Left colon (tissue), 2 donors: Measurements from ENCODE around the gene KCNN4. TPM values are rescaled to one million over a fixed set of nuclear protein-coding genes. Genes with fewer than 3 reads are reported as not detected.

Experiments
- ATAC-seq: fragments of 200-7000 bp; cut with Tn5 transposase; one replicate; pipeline ENCODE4 v1.9.1; 2020; ENCODE audit warnings: mild to moderate bottlenecking, moderate library complexity
- DNase-seq, 2 donors: peaks; one replicate each; pipeline ENCODE4 v3.0.0-alpha.2; 2020
- intact Hi-C, 2 donors: fragments of 100-400 bp; cut with DNase I in 1 of 2; cut with micrococcal nuclease in 1 of 2; formaldehyde crosslinking; loops; one replicate each; pipeline versions ENCODE4 v1.11.2 to v1.14.0; 2022; cut with DNase I, micrococcal nuclease
- total RNA-seq, 2 donors: library from RNA; stranded (reverse); fragmentation: NEBNext Ultra II Directional; extraction: Animal tissue kit (Norgen Biotek cat#: 25700); gene quantifications; one replicate each; pipeline ENCODE4 v1.2.1, GENCODE V29; 2021
- donor health status: DM: no; HTN: no; CAD: no.
- donor health status: DM: yes; HTN: yes; CAD: no.

Gene KCNN4
- total RNA-seq, 2 donors from 2014 or later = 21.2 to 45.6 TPM

- DNase-seq = no peak
- intact Hi-C loops = no loop called here
- ATAC-seq = no peak
Observed at GRCh38 chr19:43731346-43731745, 49.4 kb downstream of the KCNN4 start.

DNA sequence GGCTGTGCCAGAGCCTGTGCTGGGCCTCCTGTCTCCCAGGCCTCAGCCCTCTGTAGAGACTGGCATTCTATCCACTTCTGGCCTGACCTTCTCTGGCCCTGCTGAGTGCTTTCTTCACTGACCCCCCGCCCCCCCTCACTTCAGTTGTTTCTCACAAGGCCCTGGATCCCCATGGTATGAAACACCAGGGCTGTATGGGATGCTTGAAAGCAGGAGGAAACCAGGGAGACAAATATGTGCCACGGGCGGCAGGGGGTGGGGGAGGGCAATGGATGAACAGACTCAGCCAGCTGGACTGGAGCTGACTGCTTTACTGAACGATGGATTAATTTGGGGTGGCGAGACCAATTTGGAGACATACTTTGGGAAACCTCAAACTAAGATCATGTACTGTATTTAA, 50.9 kb downstream of the KCNN4 start:
- no peak for ATAC-seq
- intact Hi-C loops = no loop called here

GRCh38 chr19:43727593-43727853, 53.2 kb downstream of the KCNN4 start:
- intact Hi-C loops = no loop called here
- DNase-seq = no peak
- no peak for ATAC-seq

More for the DNA sequence above, 50.9 kb downstream of the KCNN4 start:
- DNase-seq = no peak

DNA sequence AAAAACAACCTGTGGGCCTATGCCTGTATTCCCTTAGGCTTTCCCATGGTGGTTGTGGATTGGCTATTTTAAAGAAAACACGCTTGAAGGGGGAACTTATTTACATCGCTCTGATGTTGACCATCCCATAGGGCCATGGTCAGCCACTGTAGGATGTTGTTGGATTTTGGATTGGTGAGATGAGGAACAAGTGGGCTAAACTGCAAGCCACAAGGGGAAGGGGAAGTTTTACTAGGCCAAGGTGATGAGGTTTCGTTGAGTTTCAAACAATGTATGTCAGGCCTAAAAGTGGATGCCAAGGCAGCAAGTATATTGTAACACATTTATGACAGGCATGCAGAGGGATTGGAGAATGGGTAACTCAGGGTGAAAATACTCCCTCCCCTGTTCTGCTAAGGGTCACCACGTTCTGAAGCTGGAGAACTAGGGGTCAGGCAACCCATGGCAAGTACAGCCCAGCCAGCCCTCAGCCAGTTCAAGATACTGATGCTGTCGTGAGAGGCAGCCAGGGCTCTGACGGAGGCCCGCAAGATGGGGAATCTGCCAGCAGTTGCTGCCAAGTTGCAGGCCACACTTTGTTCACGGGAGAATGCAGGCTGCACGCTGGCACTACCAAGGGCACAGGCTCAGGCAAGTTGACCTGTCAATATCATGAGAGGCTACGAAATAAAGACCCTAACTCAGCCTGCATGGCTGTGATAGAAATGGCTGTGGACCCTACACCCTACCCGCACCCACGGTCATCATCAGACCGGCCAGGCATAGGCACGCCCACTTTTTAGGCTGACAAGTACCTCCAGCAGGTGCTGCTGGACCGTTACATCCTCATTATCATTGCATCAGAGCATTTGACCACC, 53.8 kb downstream of the KCNN4 start:
- no peak for ATAC-seq
- intact Hi-C loops = no loop called here
- DNase-seq = no peak

GRCh38 chr19:43725468-43725867, 55.3 kb downstream of the KCNN4 start:
- ATAC-seq (no peak), DNase-seq (no peak)
- intact Hi-C loops = no loop called here

DNA sequence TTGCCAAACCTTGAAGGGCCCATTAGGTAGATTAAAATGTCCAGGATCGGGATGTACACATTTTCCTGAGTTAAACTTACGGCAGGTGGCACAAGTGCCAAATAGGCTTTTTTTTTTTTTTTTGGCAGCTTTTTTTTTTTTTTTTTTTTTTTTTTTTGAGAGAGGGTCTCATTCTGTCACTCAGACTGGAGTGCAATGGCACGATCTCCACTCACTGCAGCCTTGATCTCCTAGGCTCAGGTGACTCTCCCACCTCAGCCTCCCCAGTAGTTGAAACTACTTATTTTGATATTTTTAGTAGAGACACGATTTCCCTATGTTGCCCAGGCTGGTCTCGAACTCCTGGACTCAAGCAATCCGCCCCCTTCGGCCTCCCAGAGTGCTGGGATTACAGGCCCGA, 55.9 kb downstream of the KCNN4 start:
- no peak for DNase-seq
- ATAC-seq = no peak
- intact Hi-C loops = no loop called here

GRCh38 chr19:43723588-43723987, 57.2 kb downstream of the KCNN4 start:
- intact Hi-C loops = no loop called here
- peak; percentile 65 for ATAC-seq
- DNase-seq = no peak

DNA sequence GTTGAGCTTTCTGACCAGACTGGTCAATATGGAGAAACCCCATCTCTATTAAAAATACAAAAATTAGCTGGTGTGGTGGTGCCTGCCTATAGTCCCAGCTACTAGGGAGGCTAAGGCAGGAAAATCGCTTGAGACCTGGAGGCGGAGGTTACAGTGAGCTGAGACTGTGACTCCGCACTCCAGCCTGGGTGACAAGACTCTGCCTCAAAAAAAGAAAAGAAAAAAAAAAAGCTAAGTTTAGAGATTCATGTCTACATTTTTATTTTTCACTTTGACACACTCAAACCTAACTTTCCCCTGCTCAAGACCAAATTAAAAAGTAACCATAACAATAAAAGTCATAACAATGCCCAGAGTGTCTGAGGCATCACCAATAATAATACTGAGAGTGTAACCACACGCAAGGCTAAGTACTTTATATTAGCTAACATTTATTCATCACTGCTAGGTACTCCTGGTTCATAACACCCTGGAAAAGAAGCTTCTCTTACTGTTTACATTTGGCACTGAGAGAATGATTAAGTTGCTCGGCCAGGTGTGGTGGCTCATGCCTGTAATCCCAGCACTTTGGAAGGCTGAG, 59.2 kb downstream of the KCNN4 start:
- intact Hi-C loops = no loop called here
- no peak for ATAC-seq
- DNase-seq = no peak

DNA sequence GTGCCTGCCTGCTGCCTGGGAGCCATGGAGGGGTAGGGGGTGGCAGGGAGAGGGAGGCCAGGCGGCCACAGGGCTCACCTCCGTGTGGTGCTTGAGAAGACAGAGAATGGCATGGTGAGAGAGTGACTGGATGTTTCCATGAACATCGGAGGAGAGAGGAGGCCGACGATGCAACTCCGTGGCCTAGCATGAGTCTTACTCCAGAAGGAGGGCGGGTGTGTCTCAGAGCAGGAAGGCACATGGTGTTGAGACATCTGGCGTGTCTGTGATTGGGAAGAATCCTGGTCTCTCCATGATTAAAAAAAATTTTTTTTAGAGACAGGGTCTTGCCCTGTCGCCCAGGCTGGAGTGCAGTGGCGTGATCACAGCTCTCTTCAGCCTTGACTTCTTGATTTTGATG, 59.8 kb downstream of the KCNN4 start:
- intact Hi-C loops = no loop called here
- no peak for DNase-seq
- no peak for ATAC-seq

GRCh38 chr19:43719918-43720317, 60.9 kb downstream of the KCNN4 start:
- DNase-seq = no peak
- no peak for ATAC-seq
- intact Hi-C loops = no loop called here

DNA sequence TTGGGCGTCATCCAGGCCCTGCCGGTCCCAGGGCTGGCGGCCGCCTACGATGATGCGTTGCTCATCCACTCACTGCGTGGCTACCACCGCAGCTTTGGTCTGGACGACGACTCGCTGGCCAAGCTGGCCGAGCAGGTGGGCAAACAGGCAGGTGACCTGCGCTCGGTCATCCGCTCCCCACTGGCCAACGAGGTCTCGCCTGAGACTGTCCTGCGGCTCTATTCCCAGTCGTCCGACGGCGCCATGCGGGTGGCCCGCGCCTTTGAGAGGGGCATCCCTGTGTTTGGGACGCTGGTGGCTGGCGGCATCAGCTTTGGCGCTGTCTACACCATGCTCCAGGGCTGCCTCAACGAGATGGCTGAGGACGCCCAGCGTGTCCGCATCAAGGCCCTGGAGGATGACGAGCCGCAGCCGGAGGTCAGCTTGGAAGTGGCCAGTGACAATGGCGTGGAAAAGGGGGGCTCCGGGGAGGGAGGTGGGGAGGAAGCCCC, 61.4 kb downstream of the KCNN4 start:
- no peak for ATAC-seq
- DNase-seq = no peak
- intact Hi-C loops = no loop called here

- intact Hi-C loops = no loop called here
- ATAC-seq = no peak
- DNase-seq = no peak
Observed at GRCh38 chr19:43718627-43719377, 62.0 kb downstream of the KCNN4 start.

Other genes with a start within 250 kb of the KCNN4 start
- gene ZNF575, start 247.8 kb downstream of the KCNN4 start, total RNA-seq = 1 to 10 TPM; 6.5 to 7.7 TPM
- gene XRCC1, start 205.4 kb downstream of the KCNN4 start, total RNA-seq = 10 to 100 TPM; 16.5 to 17.3 TPM
- 1 to 10 TPM in 1 of 2 donors, under 1 TPM in 1; 0.95 to 1.6 TPM for gene PINLYP, start 205.2 kb downstream of the KCNN4 start, total RNA-seq
- 10 to 100 TPM; 19.8 to 23.3 TPM for gene IRGQ, start 184.8 kb downstream of the KCNN4 start, total RNA-seq
- gene ZNF576, start 184.4 kb downstream of the KCNN4 start, total RNA-seq = 10 to 100 TPM; 13.5 to 16.6 TPM
- under 1 TPM; 0.14 to 0.73 TPM for gene SRRM5, start 168.9 kb downstream of the KCNN4 start, total RNA-seq
- 10 to 100 TPM; 16.3 to 18.7 TPM for gene ZNF428, start 161.3 kb downstream of the KCNN4 start, total RNA-seq
- gene CADM4, start 141.1 kb downstream of the KCNN4 start, total RNA-seq = 1 to 10 TPM; 2.0 to 4.9 TPM
- gene PLAUR, start 110.8 kb downstream of the KCNN4 start, total RNA-seq = 100 to 1,000 TPM in 1 of 2 donors, 10 to 100 TPM in 1; 44.4 to 130 TPM
- gene IRGC, start 64.9 kb downstream of the KCNN4 start, total RNA-seq = not detected
- 10 to 100 TPM; 25.4 to 40.3 TPM for gene SMG9, start 26.0 kb downstream of the KCNN4 start, total RNA-seq
- gene LYPD5, start 21.5 kb upstream of the KCNN4 start, total RNA-seq = 1 to 10 TPM in 1 of 2 donors, under 1 TPM in 1; 0.70 to 3.5 TPM
- gene ZNF283, start 46.3 kb upstream of the KCNN4 start, total RNA-seq = 10 to 100 TPM in 1 of 2 donors, 1 to 10 TPM in 1; 8.1 to 11.5 TPM
- gene ZNF404, start 103.0 kb upstream of the KCNN4 start, total RNA-seq = 1 to 10 TPM in 1 of 2 donors, under 1 TPM in 1; 0.92 to 1.3 TPM
- 1 to 10 TPM; 8.9 to 9.2 TPM for gene ZNF45, start 154.3 kb upstream of the KCNN4 start, total RNA-seq
- 1 to 10 TPM; 1.4 to 2.1 TPM for gene ZNF221, start 170.3 kb upstream of the KCNN4 start, total RNA-seq
- gene ZNF155, start 203.2 kb upstream of the KCNN4 start, total RNA-seq = 1 to 10 TPM; 6.9 to 7.1 TPM
- 1 to 10 TPM; 3.3 to 3.9 TPM for gene ZNF230, start 222.0 kb upstream of the KCNN4 start, total RNA-seq
- gene ZNF222, start 244.4 kb upstream of the KCNN4 start, total RNA-seq = 1 to 10 TPM; 1.8 to 2.7 TPM